KMS-11 (cell line): Measurements from ENCODE around the gene NCOA5.

ENCODE experiments used
- H2AFZ ChIP-seq: fragments of 200-600 bp; sonication (generic); 2 replicates; pipeline ENCODE4 v1.6.1; 2016; ENCODE audit warnings: antibody characterized with exemption, mixed run types, low read depth
- H3K27ac ChIP-seq: fragments of 200-600 bp; sonication (generic); 2 replicates; pipeline ENCODE4 v1.6.1; 2016; ENCODE audit warnings: mild to moderate bottlenecking, mixed run types
- H3K27me3 ChIP-seq: fragments of 200-600 bp; sonication (generic); 2 replicates; pipeline ENCODE4 v1.6.1; 2017; ENCODE audit warnings: mild to moderate bottlenecking, low read depth, mixed run types, moderate library complexity; ENCODE audit not compliant: insufficient read depth
- H3K36me3 ChIP-seq: fragments of 200-600 bp; sonication (generic); 2 replicates; pipeline ENCODE4 v1.6.1; 2017; ENCODE audit warnings: mild to moderate bottlenecking, mixed run types; ENCODE audit not compliant: insufficient read depth
- H3K4me1 ChIP-seq: fragments of 200-600 bp; sonication (generic); 2 replicates; pipeline ENCODE4 v1.6.1; 2016; ENCODE audit warnings: mild to moderate bottlenecking, low read depth, mixed run types; ENCODE audit not compliant: poor library complexity, severe bottlenecking
- H3K4me2 ChIP-seq: fragments of 200-600 bp; sonication (generic); 2 replicates; pipeline ENCODE4 v1.7.0; 2016; ENCODE audit warnings: mild to moderate bottlenecking, mixed run types
- H3K4me3 ChIP-seq: fragments of 200-600 bp; sonication (generic); IDR thresholded peaks from 2 replicates; pipeline ENCODE4 v1.6.1; 2017; ENCODE audit warnings: low read depth, low read length, mixed read lengths; ENCODE audit not compliant: insufficient read depth
- H3K79me2 ChIP-seq: fragments of 200-600 bp; sonication (generic); 2 replicates; pipeline ENCODE4 v1.6.1; 2016; ENCODE audit warnings: low read depth, mixed run types; ENCODE audit not compliant: insufficient read depth
- H3K9ac ChIP-seq: fragments of 200-600 bp; sonication (generic); 2 replicates; pipeline ENCODE4 v1.6.1; 2016; ENCODE audit warnings: mild to moderate bottlenecking, mixed run types
- H4K20me1 ChIP-seq: fragments of 200-600 bp; sonication (generic); 2 replicates; pipeline ENCODE4 v1.6.1; 2016; ENCODE audit warnings: mild to moderate bottlenecking, mixed run types; ENCODE audit not compliant: insufficient read depth
- CTCF ChIP-seq: fragments of 200-600 bp; sonication (generic); conservative IDR thresholded peaks from 2 replicates; pipeline ENCODE4 v1.6.1; 2017; ENCODE audit warnings: low read depth, mild to moderate bottlenecking, antibody characterized with exemption, low read length, moderate library complexity, mixed read lengths

Gene NCOA5

GRCh38 chr20:46034039-46034438 is 55.7 kb downstream of the NCOA5 start:
- no peak overlapping the region for H3K4me3 ChIP-seq
- H2AFZ ChIP-seq = no peak overlapping the region
- no peak overlapping the region for H3K27ac ChIP-seq
- no peaks in the 10 kb centered on the region for H3K79me2 ChIP-seq
- no peak overlapping the region for H3K9ac ChIP-seq
- no peaks in the 10 kb centered on the region for H3K36me3 ChIP-seq
- no peak overlapping the region for H3K4me2 ChIP-seq
- H3K27me3 ChIP-seq = peaks cover 94% of the 10 kb centered on the region
- H4K20me1 ChIP-seq = no peaks in the 10 kb centered on the region
- TF ChIP-seq CTCF = no peak
- H3K4me1 ChIP-seq = no peaks in the 10 kb centered on the region

DNA sequence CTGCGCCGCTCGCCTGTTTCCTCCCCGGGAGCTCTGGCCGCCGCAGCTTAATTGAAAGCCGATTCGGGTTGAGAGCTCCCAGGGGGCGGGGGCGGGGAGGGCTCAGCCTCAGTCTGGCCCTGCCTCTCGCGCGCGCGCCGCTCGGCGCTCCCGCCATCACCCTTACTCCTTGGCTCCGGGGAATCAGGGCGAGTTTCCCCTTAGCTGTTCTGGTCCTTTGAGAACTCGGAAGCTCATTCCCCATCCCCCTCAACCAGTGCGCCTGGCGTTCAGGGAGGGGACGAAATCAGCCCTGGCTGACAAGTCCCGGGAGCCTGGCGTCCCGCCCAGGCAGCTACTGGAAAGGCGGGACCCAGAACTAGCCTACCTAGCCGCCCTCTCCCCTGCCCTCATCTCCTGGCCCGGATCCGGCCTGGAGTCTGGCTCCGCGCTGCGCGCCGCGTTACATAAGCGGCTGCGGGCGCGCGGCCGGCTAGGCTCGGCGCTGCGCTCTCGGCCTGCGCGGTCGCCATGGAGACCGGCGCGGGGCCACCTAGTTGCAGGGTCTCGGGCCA is 58.0 kb downstream of the NCOA5 start:
- no peak overlapping the region for H2AFZ ChIP-seq
- H3K27me3 ChIP-seq = peaks cover 92% of the 10 kb centered on the region
- no peak overlapping the region for H3K4me2 ChIP-seq

DNA sequence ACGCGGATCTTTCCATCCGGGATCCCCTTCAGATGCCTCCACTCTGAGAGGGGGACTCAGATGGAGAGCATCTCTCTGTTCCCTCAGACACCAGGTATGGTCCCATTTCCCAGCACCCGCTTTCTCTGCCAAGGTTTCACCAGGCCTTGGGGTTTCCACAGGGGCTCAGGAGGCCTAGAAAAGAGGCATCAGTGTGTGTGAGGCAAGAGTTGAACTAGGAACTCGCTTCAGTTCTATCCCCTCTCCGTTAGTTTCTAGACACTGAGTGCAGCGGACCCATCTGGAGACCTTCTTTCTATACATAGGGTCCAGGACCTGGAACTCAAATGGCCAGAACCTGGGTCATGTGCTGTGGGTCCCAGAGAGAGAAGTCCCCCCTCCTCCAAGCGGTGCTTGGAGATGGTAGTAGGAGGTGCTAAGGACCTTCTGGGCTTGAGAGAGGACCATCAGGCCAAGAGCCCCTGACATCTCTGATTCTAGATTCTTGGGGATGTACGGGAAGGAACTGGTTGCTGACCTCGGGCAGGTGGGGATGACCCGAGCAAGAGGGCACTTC is 58.7 kb downstream of the NCOA5 start:
- no peak overlapping the region for H3K9ac ChIP-seq
- H3K36me3 ChIP-seq = no peaks in the 10 kb centered on the region
- H3K27ac ChIP-seq = no peak overlapping the region
- H3K4me1 ChIP-seq = no peaks in the 10 kb centered on the region
- H4K20me1 ChIP-seq = no peaks in the 10 kb centered on the region
- peaks cover 85% of the 10 kb centered on the region for H3K27me3 ChIP-seq
- no peaks in the 10 kb centered on the region for H3K79me2 ChIP-seq
- H2AFZ ChIP-seq = no peak overlapping the region
- no peak overlapping the region for H3K4me2 ChIP-seq
- no peak for TF ChIP-seq CTCF
- H3K4me3 ChIP-seq = no peak overlapping the region

More for the DNA sequence above, 58.0 kb downstream of the NCOA5 start:
- H3K79me2 ChIP-seq = no peaks in the 10 kb centered on the region
- no peak overlapping the region for H3K4me3 ChIP-seq
- no peak overlapping the region for H3K27ac ChIP-seq
- no peaks in the 10 kb centered on the region for H3K4me1 ChIP-seq
- no peaks in the 10 kb centered on the region for H4K20me1 ChIP-seq
- H3K36me3 ChIP-seq = no peaks in the 10 kb centered on the region
- H3K9ac ChIP-seq = no peak overlapping the region
- TF ChIP-seq CTCF = no peak

GRCh38 chr20:46030284-46031013 is 59.3 kb downstream of the NCOA5 start:
- Histone ChIP-seq H2AFZ (no peak overlapping the region), H3K36me3 (no peaks in the 10 kb centered on the region), H3K27ac (no peak overlapping the region), H4K20me1 (no peaks in the 10 kb centered on the region), H3K9ac (no peak overlapping the region), H3K4me1 (no peaks in the 10 kb centered on the region), H3K4me3 (no peak overlapping the region), H3K79me2 (no peaks in the 10 kb centered on the region), H3K4me2 (no peak overlapping the region), H3K27me3 (peaks cover 78% of the 10 kb centered on the region)
- TF ChIP-seq CTCF = no peak
